Liver (tissue), 9 donors: ENCODE data around the gene SAA4. TPM values are rescaled to one million over a fixed set of nuclear protein-coding genes. Genes with fewer than 3 reads are reported as not detected.

Experiments used
- DNase-seq: peaks from one replicate; pipeline ENCODE4 v3.0.0-alpha.2; 2017; ENCODE audit warnings: low spot score
- H3K27ac ChIP-seq, 2 donors: one replicate each; pipeline ENCODE4 v1.7.0; 2013; ENCODE audit warnings: inconsistent platforms in 2 of 2, low read length in 2 of 2, control low read depth in 1 of 2, low read depth in 1 of 2, mild to moderate bottlenecking in 1 of 2
- H3K27me3 ChIP-seq, 4 donors: one replicate each; pipeline versions ENCODE4 v1.6.1 to v1.7.0; 2013; ENCODE audit warnings: low read length in 3 of 4, inconsistent platforms in 1 of 4, mild to moderate bottlenecking in 1 of 4, moderate library complexity in 1 of 4; ENCODE audit not compliant: control insufficient read depth in 4 of 4, insufficient read depth in 4 of 4
- H3K36me3 ChIP-seq, 4 donors: one replicate each; pipeline versions ENCODE4 v1.6.1 to v1.7.0; 2013; ENCODE audit warnings: low read length in 3 of 4, mild to moderate bottlenecking in 3 of 4, low read depth in 1 of 4, moderate library complexity in 1 of 4; ENCODE audit not compliant: control insufficient read depth in 4 of 4, insufficient read depth in 3 of 4
- H3K4me1 ChIP-seq, 4 donors: one replicate each; pipeline versions ENCODE4 v1.6.1 to v1.7.0; 2013; ENCODE audit warnings: low read length in 3 of 4, mild to moderate bottlenecking in 3 of 4, moderate library complexity in 1 of 4; ENCODE audit not compliant: control insufficient read depth in 4 of 4, insufficient read depth in 4 of 4
- H3K4me3 ChIP-seq, 3 donors: one replicate each; pipeline versions ENCODE4 v1.6.1 to v1.7.0; 2013; ENCODE audit warnings: low read length in 3 of 3, control low read depth in 1 of 3, low read depth in 1 of 3, mild to moderate bottlenecking in 1 of 3
- H3K9ac ChIP-seq, 2 donors: one replicate each; pipeline ENCODE4 v1.7.0; 2013; ENCODE audit warnings: low read length in 2 of 2, mild to moderate bottlenecking in 2 of 2, moderate library complexity in 2 of 2, control low read depth in 1 of 2, low read depth in 1 of 2
- H3K9me3 ChIP-seq, 4 donors: one replicate each; pipeline versions ENCODE4 v1.6.1 to v1.7.0; 2013; ENCODE audit warnings: low read length in 3 of 4; ENCODE audit not compliant: control insufficient read depth in 4 of 4
- EGR1 ChIP-seq, 2 donors: IDR thresholded peaks; 2 replicates each; pipeline ENCODE4 v1.6.1; 2016 to 2018; ENCODE audit warnings: antibody characterized with exemption in 2 of 2, low read depth in 2 of 2
- FOXA1 ChIP-seq: IDR thresholded peaks from 2 replicates; pipeline ENCODE4 v1.6.1; 2016; ENCODE audit warnings: antibody characterized with exemption
- GABPA ChIP-seq, 2 donors: IDR thresholded peaks in 1 of 2; conservative IDR thresholded peaks in 1 of 2; 2 replicates each; pipeline ENCODE4 v1.6.1; 2016; ENCODE audit warnings: antibody characterized with exemption in 2 of 2, mild to moderate bottlenecking in 1 of 2, moderate library complexity in 1 of 2
- HNF4A ChIP-seq, 2 donors: conservative IDR thresholded peaks; 2 replicates each; pipeline ENCODE4 v1.6.1; 2016; ENCODE audit warnings: antibody characterized with exemption in 2 of 2, mild to moderate bottlenecking in 2 of 2
- JUND ChIP-seq, 2 donors: IDR thresholded peaks; 2 replicates each; pipeline ENCODE4 v1.6.1; 2016; ENCODE audit warnings: antibody characterized with exemption in 2 of 2
- NR2F2 ChIP-seq: IDR thresholded peaks from 2 replicates; pipeline ENCODE4 v1.6.1; 2016; ENCODE audit warnings: antibody characterized with exemption
- RAD21 ChIP-seq, 2 donors: IDR thresholded peaks; 2 replicates each; pipeline ENCODE4 v1.6.1; 2016; ENCODE audit warnings: antibody characterized with exemption in 2 of 2, mild to moderate bottlenecking in 2 of 2
- RXRA ChIP-seq, 2 donors: IDR thresholded peaks; 2 replicates each; pipeline ENCODE4 v1.6.1; 2017 to 2018; ENCODE audit warnings: antibody characterized with exemption in 2 of 2, mild to moderate bottlenecking in 1 of 2
- SP1 ChIP-seq: IDR thresholded peaks from 2 replicates; pipeline ENCODE4 v1.6.1; 2018; ENCODE audit warnings: antibody characterized with exemption, mild to moderate bottlenecking
- TAF1 ChIP-seq: conservative IDR thresholded peaks from 2 replicates; pipeline ENCODE4 v1.6.1; 2016; ENCODE audit warnings: antibody characterized with exemption, mild to moderate bottlenecking
- YY1 ChIP-seq: IDR thresholded peaks from 2 replicates; pipeline ENCODE4 v1.6.1; 2016; ENCODE audit warnings: antibody characterized with exemption, mild to moderate bottlenecking
- WGBS: extraction: QIAGEN DNeasy Blood & Tissue Kit; methylation state at CpG from one replicate; pipeline ENCODE4 v1.1.7; 2013; 5-methylcytosine and 5-hydroxymethylcytosine counted together
- polyA plus RNA-seq, 2 donors: library from polyadenylated mRNA; stranded (reverse) in 1 of 2; unstranded in 1 of 2; fragments of 200-250 nt in 1 of 2; fragments of >200 nt in 1 of 2; fragmentation: Nextera tagmentation in 1 of 2; extraction: Ambion mirVana in 1 of 2; gene quantifications; one replicate each; pipeline versions ENCODE4 v1.2.1 to v1.2.3, GENCODE V29; 2013 to 2015
- total RNA-seq, 2 donors: library from RNA; depleted of rRNA; stranded (reverse); fragments of >200 nt; gene quantifications; one replicate each; pipeline ENCODE4 v1.2.3, GENCODE V29; 2014
- TF ChIP-seq, protein P1 (sequence below): IDR thresholded peaks from 2 replicates; pipeline ENCODE4 v1.6.1; 2016; ENCODE audit warnings: antibody characterized with exemption
- TF ChIP-seq, protein P2 (sequence below): IDR thresholded peaks from 2 replicates; pipeline ENCODE4 v1.6.1; 2016; ENCODE audit warnings: antibody characterized with exemption, mild to moderate bottlenecking
- TF ChIP-seq, protein P3 (sequence below): fragments of 150-350 bp; IDR thresholded peaks from 2 replicates; pipeline ENCODE4 v1.5.1; 2017; ENCODE audit warnings: improper control_type of control experiment, low read depth, low read length; ENCODE audit not compliant: missing input control
- TF ChIP-seq, protein P4 (sequence below): IDR thresholded peaks from 2 replicates; pipeline ENCODE4 v1.6.1; 2016; ENCODE audit warnings: antibody characterized with exemption
- TF ChIP-seq, protein P5 (sequence below): IDR thresholded peaks from 2 replicates; pipeline ENCODE4 v1.6.1; 2016; ENCODE audit warnings: antibody characterized with exemption
- donor health status: healthy.
- donor health status: healthy.
- donor health status: healthy.
- donor health status: healthy.
- donor health status: healthy.

The SAA4 gene
- total and polyA plus RNA-seq, 4 donors: 84.9 to 4,017 (median 1,127) TPM

DNA sequence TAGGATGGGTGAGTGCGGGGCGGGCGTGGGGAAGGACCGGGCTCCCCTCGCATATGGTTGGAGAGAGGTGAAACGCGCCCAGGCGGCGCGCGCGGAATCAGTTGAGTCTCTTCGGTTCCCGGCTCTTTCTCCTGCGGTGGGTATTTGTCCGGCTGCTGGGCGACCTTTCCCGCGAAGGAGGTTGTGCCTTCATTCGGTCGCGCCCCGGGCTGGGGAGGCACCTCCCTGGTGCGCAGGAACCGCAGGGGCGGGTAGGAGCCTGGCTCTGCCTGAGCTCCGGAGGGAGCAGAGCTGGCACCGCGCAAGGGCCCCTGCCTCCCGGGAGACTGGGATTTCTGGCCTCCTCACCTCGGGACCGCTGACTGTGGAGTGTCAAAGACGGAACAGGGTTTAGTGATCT, 27.5 kb downstream of the SAA4 start:
- no peaks in the 10 kb centered on the region for H3K36me3 ChIP-seq
- no peak overlapping the region for H3K27ac ChIP-seq
- no peaks in the 10 kb centered on the region for H3K4me1 ChIP-seq
- 45% methylated on average over 33 of the region's 33 CpGs for WGBS
- H3K27me3 ChIP-seq: no peaks in the 10 kb centered on the region
- no peak overlapping the region for H3K9ac ChIP-seq
- DNase-seq: no peak
- TF ChIP-seq JUND (IDR thresholded peaks at IDR 0.05) (no peak), YY1 (no peak)
- no peak overlapping the region for H3K4me3 ChIP-seq
- no peaks in the 10 kb centered on the region for H3K9me3 ChIP-seq

DNA sequence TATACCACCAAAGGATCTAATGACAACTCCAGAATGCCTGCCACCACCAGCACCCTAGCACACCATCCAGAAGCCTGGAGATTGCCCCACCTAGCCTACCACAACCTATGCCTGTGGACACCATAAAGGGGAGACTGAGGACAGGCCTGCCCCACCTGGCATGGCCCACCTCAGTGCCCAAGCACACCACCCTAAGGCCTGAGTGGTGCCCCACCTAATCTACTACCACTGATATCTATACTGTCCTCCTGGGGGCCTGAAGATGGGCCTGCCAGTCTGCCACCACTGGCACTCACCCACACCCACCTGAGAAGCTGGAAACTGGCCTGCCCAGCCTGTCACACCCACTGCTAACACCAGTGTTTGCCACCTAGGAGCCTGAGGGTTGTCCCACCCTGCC, 31.8 kb downstream of the SAA4 start:
- no peaks in the 10 kb centered on the region for H3K27me3 ChIP-seq
- no peaks in the 10 kb centered on the region for H3K9me3 ChIP-seq
- DNase-seq: no peak
- no peaks in the 10 kb centered on the region for H3K36me3 ChIP-seq
- no peak overlapping the region for H3K9ac ChIP-seq
- no peak overlapping the region for H3K4me3 ChIP-seq
- H3K4me1 ChIP-seq: no peaks in the 10 kb centered on the region
- no peak overlapping the region for H3K27ac ChIP-seq
- TF ChIP-seq SP1 (no peak), EGR1 (IDR thresholded peaks at IDR 0.05; ENCODE audit: low read depth in 2 of 2) (no peak), TAF1 (no peak), RXRA (IDR thresholded peaks at IDR 0.05) (no peak), YY1 (no peak), HNF4A (conservative IDR thresholded peaks at IDR 0.05) (no peak), NR2F2 (no peak), GABPA (IDR thresholded peaks at IDR 0.05 in 1 of 2, conservative IDR thresholded peaks at IDR 0.05 in 1 of 2) (no peak), RAD21 (IDR thresholded peaks at IDR 0.05) (no peak), JUND (IDR thresholded peaks at IDR 0.05) (no peak), FOXA1 (no peak)
- TF ChIP-seq, protein P1, sequence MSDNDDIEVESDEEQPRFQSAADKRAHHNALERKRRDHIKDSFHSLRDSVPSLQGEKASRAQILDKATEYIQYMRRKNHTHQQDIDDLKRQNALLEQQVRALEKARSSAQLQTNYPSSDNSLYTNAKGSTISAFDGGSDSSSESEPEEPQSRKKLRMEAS: no peak
- TF ChIP-seq, protein P2, sequence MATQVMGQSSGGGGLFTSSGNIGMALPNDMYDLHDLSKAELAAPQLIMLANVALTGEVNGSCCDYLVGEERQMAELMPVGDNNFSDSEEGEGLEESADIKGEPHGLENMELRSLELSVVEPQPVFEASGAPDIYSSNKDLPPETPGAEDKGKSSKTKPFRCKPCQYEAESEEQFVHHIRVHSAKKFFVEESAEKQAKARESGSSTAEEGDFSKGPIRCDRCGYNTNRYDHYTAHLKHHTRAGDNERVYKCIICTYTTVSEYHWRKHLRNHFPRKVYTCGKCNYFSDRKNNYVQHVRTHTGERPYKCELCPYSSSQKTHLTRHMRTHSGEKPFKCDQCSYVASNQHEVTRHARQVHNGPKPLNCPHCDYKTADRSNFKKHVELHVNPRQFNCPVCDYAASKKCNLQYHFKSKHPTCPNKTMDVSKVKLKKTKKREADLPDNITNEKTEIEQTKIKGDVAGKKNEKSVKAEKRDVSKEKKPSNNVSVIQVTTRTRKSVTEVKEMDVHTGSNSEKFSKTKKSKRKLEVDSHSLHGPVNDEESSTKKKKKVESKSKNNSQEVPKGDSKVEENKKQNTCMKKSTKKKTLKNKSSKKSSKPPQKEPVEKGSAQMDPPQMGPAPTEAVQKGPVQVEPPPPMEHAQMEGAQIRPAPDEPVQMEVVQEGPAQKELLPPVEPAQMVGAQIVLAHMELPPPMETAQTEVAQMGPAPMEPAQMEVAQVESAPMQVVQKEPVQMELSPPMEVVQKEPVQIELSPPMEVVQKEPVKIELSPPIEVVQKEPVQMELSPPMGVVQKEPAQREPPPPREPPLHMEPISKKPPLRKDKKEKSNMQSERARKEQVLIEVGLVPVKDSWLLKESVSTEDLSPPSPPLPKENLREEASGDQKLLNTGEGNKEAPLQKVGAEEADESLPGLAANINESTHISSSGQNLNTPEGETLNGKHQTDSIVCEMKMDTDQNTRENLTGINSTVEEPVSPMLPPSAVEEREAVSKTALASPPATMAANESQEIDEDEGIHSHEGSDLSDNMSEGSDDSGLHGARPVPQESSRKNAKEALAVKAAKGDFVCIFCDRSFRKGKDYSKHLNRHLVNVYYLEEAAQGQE: no peak
- TF ChIP-seq, protein P3, sequence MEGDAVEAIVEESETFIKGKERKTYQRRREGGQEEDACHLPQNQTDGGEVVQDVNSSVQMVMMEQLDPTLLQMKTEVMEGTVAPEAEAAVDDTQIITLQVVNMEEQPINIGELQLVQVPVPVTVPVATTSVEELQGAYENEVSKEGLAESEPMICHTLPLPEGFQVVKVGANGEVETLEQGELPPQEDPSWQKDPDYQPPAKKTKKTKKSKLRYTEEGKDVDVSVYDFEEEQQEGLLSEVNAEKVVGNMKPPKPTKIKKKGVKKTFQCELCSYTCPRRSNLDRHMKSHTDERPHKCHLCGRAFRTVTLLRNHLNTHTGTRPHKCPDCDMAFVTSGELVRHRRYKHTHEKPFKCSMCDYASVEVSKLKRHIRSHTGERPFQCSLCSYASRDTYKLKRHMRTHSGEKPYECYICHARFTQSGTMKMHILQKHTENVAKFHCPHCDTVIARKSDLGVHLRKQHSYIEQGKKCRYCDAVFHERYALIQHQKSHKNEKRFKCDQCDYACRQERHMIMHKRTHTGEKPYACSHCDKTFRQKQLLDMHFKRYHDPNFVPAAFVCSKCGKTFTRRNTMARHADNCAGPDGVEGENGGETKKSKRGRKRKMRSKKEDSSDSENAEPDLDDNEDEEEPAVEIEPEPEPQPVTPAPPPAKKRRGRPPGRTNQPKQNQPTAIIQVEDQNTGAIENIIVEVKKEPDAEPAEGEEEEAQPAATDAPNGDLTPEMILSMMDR: no peak
- TF ChIP-seq, protein P4, sequence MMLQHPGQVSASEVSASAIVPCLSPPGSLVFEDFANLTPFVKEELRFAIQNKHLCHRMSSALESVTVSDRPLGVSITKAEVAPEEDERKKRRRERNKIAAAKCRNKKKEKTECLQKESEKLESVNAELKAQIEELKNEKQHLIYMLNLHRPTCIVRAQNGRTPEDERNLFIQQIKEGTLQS: no peak
- TF ChIP-seq, protein P5, sequence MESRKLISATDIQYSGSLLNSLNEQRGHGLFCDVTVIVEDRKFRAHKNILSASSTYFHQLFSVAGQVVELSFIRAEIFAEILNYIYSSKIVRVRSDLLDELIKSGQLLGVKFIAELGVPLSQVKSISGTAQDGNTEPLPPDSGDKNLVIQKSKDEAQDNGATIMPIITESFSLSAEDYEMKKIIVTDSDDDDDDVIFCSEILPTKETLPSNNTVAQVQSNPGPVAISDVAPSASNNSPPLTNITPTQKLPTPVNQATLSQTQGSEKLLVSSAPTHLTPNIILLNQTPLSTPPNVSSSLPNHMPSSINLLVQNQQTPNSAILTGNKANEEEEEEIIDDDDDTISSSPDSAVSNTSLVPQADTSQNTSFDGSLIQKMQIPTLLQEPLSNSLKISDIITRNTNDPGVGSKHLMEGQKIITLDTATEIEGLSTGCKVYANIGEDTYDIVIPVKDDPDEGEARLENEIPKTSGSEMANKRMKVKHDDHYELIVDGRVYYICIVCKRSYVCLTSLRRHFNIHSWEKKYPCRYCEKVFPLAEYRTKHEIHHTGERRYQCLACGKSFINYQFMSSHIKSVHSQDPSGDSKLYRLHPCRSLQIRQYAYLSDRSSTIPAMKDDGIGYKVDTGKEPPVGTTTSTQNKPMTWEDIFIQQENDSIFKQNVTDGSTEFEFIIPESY: no peak
